ENCODE measurements around the gene ARHGEF7.
"Not testable (repeated sequence)": the region's sequence is repeated elsewhere in the genome, so short reads cannot be mapped to it uniquely, and the experiment has no call there.

Gene ARHGEF7, protein sequence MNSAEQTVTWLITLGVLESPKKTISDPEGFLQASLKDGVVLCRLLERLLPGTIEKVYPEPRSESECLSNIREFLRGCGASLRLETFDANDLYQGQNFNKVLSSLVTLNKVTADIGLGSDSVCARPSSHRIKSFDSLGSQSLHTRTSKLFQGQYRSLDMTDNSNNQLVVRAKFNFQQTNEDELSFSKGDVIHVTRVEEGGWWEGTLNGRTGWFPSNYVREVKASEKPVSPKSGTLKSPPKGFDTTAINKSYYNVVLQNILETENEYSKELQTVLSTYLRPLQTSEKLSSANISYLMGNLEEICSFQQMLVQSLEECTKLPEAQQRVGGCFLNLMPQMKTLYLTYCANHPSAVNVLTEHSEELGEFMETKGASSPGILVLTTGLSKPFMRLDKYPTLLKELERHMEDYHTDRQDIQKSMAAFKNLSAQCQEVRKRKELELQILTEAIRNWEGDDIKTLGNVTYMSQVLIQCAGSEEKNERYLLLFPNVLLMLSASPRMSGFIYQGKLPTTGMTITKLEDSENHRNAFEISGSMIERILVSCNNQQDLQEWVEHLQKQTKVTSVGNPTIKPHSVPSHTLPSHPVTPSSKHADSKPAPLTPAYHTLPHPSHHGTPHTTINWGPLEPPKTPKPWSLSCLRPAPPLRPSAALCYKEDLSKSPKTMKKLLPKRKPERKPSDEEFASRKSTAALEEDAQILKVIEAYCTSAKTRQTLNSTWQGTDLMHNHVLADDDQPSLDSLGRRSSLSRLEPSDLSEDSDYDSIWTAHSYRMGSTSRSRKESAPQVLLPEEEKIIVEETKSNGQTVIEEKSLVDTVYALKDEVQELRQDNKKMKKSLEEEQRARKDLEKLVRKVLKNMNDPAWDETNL

DNA sequence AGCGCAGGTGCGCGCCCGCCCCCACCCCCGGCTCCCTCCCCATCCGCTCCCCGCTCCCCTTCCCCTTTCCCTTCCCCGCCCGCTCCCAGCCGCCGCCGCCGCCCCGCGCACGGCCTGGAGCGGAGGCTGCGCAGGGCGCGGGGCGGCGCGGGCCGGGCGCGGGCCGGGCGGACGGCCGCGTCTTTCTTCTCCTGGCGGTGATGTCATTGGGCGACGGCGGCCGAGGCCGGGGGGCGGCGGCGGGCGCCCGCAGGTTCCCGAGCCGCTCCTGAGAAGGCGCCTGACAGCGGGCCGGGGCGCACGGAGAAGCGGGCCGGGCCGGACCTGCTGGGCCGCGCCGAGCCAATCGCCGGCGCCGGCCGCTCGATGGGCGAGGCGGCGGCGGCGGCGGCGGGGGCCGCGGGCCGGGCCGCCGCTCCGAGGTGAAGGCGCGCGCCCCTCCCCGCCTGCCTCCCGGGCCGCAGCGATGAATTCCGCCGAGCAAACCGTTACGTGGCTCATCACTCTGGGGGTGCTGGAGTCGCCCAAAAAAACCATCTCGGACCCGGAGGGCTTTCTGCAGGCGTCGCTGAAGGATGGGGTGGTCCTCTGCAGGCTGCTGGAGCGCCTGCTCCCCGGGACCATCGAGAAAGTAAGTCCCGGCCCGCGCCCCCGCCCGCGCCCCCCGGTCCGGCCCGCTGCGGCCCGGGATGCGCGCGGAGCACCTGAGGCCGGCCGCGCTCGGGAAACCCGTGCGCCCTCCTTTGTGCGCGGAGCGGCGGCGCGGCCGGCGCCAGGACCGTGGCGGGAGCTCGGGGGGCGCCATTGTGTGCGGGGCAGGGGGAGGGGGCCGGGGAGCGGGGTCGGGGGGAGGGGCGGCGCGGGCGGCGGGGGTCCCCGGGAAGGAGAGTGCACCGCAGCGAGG is at the start of gene ARHGEF7:
Gene ARHGEF7 (plus strand): TSS at position 250 of the 904 bp plus-strand sequence. CDS start 217 bp downstream, at position 467.
- DNase-seq = peak in 4 of 56 donors; percentile 39 to 55 (median 44)

DNA sequence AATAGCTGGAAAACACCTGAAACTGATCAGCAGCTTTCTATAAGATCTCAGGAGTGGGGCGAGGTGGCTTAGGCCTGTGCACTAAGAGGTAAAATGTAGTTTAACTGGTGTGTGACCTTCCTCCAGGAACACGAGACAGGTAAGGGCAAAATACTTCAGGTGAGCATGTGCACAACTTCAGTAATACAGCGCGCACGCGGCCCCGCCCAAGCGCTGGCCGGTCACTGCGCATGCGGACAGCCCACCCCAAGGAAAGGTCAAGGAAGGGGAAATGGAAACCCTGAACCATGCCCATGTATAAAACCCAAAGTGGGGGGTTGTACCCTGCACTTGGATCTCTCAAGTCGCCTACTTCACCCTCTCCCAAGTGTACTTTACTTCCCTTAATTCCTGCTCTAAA is 49.4 kb upstream of the ARHGEF7 start:
- DNase-seq = no peak

DNA sequence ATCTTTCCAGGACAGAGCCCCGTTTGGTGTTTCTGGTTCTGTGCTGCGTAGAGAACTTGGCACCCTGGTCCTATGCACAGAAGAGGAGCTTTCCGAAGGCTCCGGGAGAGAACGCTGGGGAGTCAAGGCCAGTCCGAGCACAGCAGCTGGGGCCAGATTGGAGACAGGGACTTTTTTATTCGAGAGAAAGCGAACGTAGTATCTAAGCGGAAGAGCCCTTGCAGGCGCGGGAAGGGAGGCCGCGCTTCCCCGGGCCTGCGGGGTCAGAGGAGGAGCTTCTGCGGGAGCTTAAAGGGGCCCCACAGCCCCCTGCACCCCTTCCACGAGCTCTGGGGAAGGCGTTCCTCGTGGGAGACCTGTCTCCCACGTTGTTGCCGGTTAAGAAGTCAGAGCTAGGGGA is 48.6 kb upstream of the ARHGEF7 start:
- peak in 1 of 56 donors; percentile 11 for DNase-seq

DNA sequence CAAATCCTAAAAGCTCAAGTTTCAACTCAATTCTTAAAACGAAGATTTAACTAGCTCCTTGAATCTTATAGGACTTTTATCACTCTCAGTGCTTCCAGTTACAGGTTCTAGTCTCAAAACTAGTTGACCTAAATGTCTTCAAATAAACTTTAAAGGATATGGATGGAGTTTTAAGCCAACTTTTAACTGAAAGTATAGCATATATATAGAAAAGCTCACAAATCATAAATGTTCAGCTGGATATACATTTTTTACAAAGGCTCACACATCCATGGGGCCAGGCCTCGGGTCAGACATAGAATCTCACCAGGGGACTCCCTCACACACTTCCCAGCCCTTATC is 47.1 kb upstream of the ARHGEF7 start:
- no peak for DNase-seq

DNA sequence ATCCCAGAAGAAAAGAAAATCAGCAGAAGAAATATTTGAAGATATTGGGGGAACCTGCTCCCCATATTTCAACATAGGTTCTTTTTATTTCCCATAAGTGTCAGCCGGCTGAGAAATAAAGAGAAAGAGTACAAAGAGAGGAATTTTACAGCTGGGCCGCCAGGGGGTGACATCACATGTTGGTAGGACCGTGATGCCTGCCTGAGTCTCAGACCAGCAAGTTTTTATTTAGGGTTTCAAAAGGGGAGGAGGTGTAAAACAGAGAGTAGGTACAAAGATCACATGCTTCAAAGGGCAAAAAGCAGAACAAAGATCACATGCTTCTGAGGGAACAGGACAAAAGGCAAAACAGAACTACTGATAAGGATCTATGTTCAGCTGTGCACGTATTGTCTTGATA is 44.0 kb upstream of the ARHGEF7 start:
- not testable (repeated sequence) for DNase-seq

DNA sequence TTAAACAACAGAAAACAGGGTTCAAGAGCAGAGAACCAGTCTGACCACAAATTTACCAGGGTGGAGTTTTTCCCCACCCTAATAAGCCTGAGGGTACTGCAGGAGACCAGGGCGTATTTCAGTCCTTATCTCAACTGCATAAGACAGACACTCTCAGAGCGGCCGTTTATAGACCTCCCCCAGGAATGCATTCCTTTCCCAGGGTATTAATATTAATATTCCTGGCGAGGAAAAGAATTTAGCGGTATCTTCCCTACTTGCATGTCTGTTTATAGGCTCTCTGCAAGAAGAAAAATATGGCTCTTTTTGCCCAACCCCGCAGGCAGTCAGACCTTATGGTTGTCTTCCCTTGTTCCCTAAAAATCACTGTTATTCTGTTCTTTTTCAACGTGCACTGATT is 43.6 kb upstream of the ARHGEF7 start:
- not testable (repeated sequence) for DNase-seq

DNA sequence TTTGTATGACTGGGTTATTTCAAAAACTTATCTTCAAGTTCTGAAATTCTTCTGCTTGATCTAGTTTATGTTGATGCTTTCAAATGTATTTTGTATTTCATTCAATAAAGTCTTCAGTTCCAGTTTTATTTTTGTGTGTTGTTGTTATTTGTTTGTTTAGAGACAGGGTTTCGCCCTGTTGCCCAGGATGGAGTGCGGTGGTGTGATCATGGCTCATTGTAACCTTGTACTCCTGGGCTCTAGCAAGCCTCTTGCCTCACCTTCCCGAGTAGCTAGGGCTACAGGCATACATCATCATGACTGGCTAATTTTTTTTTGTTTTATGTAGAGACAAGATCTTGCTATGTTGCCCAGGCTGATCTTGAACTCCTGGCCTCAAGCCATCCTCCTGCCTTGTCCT is 40.3 kb upstream of the ARHGEF7 start:
- no peak for DNase-seq

DNA sequence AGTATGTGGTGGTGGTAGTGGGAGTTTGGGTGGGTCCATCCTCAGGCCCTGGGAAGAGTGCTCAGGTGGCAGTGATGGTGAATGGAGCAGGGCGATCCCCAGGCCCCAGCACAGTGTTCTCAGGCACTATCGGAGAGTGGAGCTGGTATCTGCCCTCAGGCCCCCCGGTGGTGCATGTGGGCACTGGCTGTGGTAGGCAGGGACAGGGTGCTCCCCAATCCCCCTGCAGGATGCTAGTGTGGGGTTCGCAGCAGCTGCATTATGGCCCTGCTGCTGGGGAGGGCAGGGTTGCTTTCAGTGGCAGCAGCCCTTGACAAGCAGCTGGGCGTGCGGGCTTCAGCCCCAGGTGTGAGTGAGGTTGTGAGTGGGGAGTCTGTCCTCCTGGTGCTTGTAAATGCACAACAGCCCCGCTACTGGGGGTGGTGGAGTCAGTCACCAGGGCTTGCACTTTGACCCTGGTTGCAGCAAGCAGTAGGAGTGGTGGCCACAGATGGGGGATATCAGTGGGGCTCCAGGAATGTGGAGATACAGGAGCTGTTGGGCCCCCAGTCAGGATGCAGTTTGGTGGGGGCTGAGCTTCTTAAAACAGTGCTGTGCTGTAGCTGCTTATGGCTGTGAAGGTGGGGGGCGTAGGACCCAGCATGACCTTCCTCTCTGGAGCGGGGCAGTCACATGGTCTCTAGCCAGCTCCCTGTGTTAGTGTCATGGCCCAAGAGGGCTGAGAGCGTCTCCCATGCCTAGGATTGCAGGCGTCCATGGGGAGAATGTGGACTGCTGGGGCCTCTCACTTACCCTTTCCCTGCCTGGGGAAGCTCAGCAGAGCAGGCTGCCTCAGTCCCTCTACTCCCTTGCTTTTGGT is 38.7 kb upstream of the ARHGEF7 start:
- DNase-seq = no peak

DNA sequence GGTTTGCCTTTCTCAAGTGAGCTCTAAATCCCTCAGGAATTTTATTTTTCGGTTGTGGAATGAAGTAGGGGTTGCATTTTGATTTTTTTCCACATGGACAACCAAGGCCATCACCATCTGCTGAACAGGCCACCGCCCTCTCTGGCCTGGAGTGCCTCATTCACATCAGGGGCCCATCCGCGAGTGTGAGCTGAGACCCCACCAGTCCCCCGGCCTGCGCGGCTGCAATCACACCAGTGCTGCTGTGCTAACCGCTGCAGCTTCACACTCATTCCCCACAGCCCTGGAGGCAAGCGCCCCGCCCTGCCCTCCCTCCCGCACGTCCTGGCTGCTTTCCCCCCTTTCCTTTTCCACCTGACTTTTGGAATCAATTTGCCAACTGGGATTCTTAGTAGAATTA is 35.7 kb upstream of the ARHGEF7 start:
- DNase-seq = no peak

DNA sequence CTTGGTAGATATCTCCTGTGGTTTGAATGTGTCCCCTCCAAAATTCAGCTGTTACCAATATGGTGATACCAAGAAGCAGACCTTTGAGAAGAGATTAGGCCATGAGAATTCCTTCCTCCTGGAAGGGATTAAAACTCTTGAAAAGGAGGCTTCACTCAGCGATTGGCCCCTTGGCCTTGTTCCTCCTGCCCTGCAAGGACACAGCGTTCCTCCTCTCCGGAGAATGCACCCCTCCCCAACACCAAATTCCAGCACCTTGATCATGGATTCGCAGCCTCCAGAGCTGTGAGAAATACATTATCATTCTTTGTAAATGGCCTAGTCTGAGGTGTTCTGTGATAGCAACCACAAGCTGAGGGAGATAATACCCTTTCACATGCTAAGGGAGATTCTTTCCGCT is 34.5 kb upstream of the ARHGEF7 start:
- no peak for DNase-seq

DNA sequence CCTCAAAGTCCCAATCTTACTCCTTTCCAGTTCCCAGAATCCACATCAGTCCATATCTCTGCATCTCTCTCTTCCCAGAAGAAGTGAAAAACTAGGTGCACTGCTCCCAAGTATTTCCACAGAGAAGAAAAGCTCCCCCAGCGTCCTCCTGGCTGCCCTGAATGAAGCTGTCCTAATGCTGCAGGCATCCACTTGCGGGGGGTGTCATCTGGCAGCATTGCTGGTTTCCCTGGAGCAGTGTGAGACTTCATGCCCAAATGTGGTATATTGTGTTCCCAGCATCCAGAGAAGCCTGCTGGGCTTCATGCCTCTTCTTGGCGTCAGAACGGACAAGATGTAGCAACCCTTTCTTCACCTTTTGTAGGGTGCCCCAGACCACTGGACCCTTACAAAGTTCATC is 32.9 kb upstream of the ARHGEF7 start:
- no peak for DNase-seq

DNA sequence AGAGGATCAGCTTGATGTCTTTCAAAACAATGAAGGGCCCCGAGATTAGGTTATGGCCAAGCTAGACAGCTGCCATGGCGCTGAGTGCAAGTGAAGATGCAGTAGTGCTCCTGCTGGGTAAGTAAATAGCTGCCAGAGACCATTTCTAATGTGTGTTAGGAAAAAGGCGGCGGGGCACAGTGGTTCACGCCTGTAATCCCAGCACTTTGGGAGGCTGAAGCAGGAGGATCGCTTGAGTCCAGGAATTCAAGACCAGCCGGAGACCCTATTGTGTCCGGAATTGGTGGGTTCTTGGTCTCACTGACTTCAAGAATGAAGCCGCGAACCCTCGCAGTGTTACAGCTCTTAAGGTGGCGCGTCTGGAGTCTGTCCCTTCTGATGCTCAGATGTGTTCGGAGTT is 32.3 kb upstream of the ARHGEF7 start:
- not testable (repeated sequence) for DNase-seq

DNA sequence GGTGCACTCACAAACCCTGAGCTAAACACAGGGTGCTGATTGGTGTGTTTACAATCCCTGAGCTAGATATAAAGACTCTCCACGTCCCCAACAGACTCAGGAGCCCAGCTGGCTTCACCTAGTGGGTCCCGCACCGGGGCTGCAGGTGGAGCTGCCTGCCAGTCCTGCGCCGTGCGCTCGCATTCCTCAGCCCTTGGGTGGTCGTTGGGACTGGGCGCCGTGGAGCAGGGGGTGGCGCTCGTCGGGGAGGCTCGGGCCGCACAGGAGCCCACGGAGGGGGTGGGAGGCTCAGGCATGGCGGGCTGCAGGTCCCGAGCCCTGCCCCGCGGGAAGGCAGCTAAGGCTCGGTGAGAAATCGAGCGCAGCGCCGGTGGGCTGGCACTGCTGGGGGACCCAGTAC is 31.4 kb upstream of the ARHGEF7 start:
- not testable (repeated sequence) for DNase-seq

DNA sequence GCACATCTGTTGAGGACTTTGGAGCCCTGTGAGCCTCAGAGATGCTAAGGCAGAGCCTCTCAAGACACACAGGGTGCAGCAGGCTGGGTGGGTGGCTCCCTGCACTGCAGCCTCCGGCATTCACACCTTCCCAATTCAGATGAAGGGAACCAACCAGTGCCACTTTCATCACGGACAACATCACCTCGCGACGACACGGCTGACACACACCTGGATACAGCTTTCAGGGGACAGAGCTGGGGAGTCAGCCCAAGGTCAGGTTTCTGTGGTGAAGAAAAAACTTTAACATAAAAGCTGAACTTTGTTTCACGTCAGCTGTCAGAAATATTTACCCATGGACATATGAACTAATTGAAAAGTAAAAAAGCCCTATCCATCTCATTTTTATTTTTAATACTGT is 24.9 kb upstream of the ARHGEF7 start:
- DNase-seq = no peak

DNA sequence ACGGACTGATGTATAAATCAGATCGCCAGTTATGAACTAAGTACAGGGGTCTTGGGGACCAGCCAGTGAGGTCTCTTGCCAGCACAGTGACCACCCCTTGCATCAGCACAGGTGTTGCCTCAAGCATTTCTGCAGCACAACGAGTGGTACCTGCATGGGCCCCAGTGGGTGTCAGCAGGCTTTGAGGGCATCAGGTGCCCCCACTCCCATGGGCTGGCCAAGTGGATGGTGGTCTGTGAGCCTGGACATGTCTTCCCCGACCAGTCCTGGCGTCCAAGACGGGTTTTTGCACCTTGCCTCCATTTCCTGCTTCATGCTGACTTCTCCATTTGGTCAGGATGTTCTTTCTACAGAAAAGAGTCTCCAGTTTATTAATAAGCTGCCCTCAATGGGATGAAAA is 22.4 kb upstream of the ARHGEF7 start:
- no peak for DNase-seq

DNA sequence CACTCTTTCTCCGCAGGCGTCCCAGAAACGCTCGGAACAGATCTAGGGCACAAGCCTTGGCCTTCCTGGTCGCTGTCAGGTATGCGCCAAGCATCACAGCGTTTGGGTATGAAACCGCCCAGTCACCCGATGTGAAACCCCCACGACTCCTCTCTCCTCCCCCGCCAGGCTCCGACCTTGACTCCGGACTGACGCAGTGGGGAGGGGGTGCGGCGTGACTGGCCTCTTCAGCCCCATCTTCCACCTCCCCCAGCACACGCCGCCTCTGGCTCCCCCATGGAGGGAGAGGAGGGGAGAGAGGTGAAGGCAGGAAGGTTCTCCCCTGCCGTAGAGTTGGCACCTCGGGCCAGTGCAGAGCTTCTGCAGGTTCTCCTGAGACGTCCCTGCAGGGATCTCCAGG is 22.0 kb upstream of the ARHGEF7 start:
- no peak for DNase-seq

DNA sequence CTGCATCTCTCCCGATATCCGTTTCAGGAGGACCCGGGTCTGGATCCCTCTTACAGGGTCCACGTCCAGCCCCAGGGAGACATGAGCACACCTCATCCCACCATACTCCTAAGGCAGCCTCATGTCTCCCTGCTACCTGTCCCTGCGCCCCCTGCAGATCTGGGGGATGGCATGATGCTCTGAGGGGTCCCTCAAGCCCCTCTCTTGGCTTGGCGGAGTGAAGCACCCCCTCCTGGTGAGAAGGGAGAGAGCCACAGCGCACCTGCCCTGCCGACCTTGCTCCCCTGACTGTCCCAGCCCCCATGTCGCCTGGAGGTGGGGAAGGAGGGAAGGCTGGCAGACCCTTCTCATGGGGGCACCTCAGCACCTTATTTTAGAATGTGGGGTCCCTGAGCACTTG is 21.5 kb upstream of the ARHGEF7 start:
- DNase-seq = no peak

DNA sequence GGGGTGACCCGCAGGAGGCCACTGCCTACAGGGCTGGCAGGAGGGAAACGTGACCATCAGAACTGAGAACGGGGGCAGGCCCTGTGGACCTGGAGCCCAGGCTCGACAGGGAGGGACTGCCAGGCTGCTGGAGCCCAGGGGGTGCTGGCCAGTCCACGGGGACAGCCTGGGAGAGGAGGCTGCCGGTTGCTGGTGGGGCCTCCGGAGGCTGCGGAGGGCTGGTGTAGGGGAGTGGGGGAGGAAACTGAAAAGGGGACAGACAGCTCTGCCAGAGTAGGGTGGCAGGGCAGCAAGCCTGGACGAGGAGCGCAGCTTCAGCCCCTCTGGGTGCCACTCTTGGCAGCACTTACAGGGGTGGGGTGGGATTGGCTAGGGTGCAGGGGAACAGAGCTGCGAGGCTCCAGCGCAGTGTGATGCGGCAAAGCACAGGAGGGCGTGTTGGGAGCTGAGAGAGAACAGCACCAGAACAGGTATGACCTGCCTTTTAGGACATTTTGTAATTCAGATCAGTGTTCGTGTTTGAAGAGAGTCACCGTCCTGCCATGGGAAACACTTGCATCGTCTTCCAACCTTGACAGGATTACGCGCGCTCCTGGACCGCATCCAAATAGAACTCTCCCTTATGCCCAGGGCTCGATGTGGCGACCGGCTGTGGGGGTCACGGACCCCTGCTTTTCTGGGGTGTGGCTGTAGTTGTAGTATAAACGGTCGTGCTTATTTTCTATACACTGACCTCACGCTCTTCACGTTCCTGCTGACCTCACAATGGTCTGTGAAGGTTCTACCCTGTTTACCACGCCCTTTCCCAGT is 19.9 kb upstream of the ARHGEF7 start:
- no peak for DNase-seq

DNA sequence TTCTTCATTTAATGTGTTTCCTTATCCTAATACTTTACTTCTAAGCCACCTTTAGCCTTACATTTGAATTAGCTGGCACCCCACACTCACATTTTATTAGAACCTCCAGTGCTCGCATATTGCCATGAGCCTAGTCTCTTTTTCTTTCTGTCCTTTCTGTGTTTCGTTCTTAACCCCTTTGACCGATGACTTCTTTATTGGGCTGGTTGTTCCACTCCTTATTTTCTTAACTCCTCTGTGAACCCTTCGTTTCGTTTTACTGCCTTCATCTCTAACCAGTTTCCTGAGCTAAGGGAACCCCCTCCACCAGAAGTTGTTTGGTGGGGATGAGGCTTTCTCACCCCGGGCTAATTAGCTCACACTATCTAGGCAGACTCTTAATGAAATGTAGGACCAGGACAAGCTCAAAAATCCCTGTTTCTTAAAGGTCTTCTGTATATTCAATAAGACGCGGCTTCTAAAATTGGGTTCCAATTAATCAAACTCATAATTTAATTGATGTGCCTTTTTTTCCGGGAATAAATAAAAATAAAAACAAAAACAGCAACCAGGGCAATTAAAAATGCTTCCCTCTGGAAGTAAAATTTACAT is 19.1 kb upstream of the ARHGEF7 start:
- no peak for DNase-seq

Measured in amygdala (tissue), 56 donors.